HG03025 (cell line): ENCODE data around the gene PACS1.

Source experiments
- ATAC-seq: cut with Tn5 transposase; IDR thresholded peaks from one replicate; pipeline ENCODE4 v1.9.1; 2021; ENCODE audit warnings: mild to moderate bottlenecking, moderate library complexity; ENCODE audit not compliant: unreplicated experiment, low FRiP score

PACS1 gene

GRCh38 chr11:66281776-66282467 lies 211.8 kb downstream of the PACS1 start:
- no peak for ATAC-seq

- ATAC-seq = peak; percentile 67
Observed at GRCh38 chr11:66282468-66283455, 212.7 kb downstream of the PACS1 start.

- ATAC-seq = no peak
Observed at GRCh38 chr11:66283461-66284105, 213.5 kb downstream of the PACS1 start.

- no peak for ATAC-seq
Observed at GRCh38 chr11:66284526-66285078, 214.5 kb downstream of the PACS1 start.

GRCh38 chr11:66285250-66285947 lies 215.3 kb downstream of the PACS1 start:
- ATAC-seq = no peak

GRCh38 chr11:66286699-66287098 lies 216.6 kb downstream of the PACS1 start:
- no peak for ATAC-seq

- ATAC-seq = no peak
Observed at GRCh38 chr11:66287211-66287888, 217.3 kb downstream of the PACS1 start.

GRCh38 chr11:66287889-66288670 lies 218.0 kb downstream of the PACS1 start:
- no peak for ATAC-seq

GRCh38 chr11:66288671-66289547 lies 218.8 kb downstream of the PACS1 start, which contains the start of gene YIF1A:
YIF1A (minus strand) TSS chr11:66289143; CDS start chr11:66288985, 158 bp downstream.
- ATAC-seq = peak; percentile 76

- ATAC-seq = peak; percentile 39
Observed at GRCh38 chr11:66289548-66290329, 219.7 kb downstream of the PACS1 start.

- no peak for ATAC-seq
Observed at GRCh38 chr11:66290330-66290621, 220.2 kb downstream of the PACS1 start.

GRCh38 chr11:66291303-66291705 lies 221.2 kb downstream of the PACS1 start:
- no peak for ATAC-seq

- no peak for ATAC-seq
Observed at GRCh38 chr11:66291706-66292542, 221.9 kb downstream of the PACS1 start, which contains the start of gene TMEM151A. TMEM151A (plus strand) TSS chr11:66291894; CDS start chr11:66292014, 120 bp downstream.

GRCh38 chr11:66292543-66293332 lies 222.7 kb downstream of the PACS1 start:
- no peak for ATAC-seq

- no peak for ATAC-seq
Observed at GRCh38 chr11:66293352-66293751, 223.3 kb downstream of the PACS1 start.
